GM21528 (cell line): ENCODE measurements around the gene MLN.
A peak's percentile ranks its signal among the peaks of the same experiment; 100 is the strongest.

Source experiments
- ATAC-seq: cut with Tn5 transposase; IDR thresholded peaks from one replicate; pipeline ENCODE4 v1.9.1; 2021; ENCODE audit warnings: mild to moderate bottlenecking, moderate library complexity; ENCODE audit not compliant: unreplicated experiment, low FRiP score

The MLN gene

DNA sequence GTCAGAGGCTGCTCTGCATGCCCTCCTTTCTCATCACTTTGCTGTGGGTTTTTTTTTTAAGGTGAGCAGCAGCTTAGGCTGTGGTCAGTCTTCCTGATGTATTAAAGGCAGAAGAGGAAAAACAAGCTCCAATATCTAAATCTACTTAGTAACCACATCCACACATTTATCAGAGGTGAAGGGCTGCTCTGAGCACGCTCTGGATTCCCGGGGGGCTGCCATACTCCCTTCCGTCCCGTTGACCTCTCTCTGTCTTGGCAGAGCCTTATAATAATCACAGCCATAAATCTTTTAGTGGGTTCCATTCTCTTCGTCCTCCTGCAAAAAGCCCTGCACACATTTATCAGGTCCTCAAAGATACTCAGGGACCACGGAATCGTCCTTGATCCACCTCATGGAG, 12.2 kb downstream of the MLN start:
- no peak for ATAC-seq

DNA sequence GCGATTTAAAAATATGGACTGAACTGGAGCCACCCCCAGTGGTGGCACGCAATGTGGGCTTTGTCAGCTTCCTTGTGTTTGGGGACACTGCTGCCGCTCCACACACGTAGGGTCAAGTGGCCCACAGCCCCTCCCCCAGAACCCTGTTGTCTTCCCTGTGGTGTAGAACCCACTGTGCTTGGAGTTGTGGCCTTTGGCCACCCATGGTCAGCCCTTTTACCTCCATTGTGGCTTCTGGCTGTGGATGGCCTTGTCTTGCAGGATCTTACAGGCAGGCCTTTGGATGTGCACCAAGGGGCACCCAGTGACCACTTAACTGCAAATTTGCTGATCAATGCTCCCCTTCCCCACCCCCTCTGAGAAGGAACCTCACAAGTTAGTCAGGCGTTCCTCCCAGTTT, 12.9 kb downstream of the MLN start:
- no peak for ATAC-seq

DNA sequence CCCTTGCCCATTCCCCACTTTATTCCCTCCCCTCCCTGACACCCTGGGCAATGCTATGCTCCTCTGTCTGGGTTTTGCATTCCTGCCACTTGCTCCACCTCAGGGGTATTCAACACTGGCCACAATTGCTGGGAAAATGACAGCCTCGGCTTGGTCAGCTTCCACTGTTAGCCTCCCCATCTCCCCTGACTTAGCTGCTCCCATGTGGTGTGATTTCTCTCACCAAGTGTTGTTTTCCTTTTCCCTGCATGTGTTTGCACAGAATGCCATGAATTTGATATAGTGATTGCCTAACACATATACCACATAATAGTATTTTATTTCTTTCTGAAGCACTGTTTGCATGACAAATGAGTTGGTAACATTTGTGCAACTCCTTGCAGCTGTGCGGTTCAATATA, 13.4 kb downstream of the MLN start:
- ATAC-seq = no peak

DNA sequence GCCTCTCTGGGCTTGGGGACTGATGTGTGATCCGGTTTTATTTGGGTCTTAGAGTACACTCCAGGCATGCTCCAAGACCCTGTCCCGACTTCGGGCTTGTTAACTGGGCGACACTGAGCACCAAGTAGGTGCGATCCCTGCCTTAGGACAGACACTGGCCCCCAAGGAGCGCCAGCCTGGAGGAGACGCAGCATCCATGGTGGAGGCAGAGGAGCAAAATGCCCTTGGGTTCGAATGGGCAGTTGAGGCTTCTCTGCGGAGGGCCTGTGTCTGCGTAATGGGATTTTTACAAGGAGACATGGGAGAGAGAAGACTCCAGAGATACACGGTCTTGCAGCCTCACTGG, 14.3 kb downstream of the MLN start:
- ATAC-seq = no peak

DNA sequence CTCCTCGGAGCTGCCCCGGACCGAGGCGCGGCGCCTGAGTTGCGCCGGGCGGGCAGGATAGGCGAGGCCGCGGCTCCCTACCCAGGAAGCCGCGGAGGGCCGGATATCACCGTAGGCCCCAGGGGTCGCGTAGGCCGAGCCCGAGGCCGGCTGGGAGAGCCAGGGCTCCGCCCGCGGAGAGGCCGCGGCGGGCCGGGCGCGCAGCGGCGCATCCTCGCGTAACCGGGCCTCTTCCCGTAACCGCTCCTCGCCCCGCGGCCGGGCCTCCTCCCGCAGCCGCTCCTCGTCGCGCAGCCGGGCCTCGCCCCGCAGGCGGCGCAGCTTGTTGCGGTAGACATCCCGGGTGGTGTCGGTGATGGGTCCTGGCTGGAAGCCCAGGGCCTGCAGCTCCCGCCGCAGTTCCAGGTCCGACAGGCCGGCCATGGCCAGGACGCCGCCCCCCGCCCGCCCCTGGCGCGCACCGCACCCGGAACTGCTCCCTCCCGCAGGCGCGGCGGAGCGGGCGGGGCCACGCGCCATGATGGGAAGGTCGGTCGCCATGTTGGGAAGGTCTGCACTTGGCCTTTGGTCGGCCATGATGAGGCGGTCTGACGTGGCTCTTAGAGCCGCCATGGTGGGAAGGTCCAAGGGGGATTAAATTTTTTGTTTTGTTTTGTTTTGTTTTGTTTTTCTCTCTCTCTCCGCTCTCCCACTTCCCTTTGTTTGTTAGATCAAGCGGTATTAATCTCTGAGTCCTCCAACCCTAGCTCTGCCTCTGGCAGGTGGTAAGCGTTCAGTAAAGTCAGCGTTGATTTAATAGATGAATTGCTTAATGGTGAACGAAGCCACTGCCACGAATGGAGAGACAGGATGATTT, 14.9 kb downstream of the MLN start, which contains the start of gene LEMD2:
Gene LEMD2, minus strand, starts transcription at position 437 of the 856 bp plus-strand sequence. Its CDS starts 14 bp downstream, at position 423.
- peak; percentile 81 for ATAC-seq

DNA sequence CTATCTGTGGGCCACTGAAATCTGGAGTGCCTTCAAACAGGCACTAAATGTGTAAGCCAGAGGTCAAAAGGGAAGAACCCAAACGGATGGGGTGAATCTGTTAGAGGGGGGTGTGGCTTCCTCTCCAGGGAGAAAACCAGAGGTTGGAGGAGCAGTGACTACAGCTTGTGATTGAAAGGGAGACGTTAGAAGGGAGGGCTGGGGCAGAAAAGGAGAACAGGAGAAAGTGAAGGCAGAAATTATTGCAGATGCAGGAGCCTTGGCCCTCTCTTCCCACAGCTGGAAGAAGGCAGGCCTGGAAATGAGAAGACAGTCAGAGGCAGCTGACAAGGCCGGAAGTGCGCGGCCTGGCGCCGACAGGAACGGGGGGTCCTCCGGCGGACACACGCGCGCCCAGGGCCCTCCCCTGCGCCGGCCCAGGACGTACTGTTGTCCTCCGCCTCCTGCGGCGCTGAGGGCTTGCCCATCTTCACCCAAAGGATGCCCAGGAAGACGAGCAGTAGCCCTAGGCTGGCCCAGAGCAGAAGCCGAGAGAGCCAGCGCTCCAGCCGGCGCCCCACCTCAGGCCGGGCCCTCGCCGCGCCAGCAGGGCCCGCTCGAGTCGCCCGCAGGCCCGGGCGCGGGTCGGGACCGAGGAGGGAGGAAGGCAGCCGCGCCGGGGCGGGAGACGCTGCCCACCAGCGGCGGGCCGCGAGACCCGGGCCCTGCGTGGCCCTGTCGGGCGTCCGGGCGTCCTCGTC, 15.7 kb downstream of the MLN start:
- ATAC-seq = peak; percentile 41

DNA sequence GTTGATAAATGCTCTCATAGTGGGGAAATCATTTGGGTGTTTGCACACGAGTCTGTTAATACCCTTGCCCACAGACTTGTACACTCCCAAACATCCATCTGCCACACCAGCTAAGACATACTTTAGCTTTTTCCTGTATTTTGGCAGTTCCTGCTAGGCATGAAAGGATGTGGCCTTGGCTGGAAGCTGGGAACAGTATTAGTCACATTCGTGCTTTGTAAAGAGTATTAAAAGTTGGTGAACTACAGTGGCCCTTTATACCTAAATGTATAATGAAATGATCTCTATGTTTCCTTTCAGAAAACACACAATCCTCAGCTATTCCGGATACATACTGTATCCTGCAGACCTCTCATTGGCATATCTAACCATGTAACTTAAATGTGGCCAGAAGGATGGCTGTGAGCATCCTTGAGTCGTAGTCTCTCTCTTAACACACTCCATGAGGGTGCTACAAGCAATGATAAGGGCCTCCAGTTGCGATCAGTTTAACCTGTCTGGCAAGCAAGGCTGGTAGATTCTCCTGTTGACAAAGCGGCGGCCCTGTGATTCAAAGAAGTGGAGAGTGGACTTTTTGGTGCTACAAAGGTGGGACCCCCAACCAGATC, 16.4 kb downstream of the MLN start:
- ATAC-seq = no peak

DNA sequence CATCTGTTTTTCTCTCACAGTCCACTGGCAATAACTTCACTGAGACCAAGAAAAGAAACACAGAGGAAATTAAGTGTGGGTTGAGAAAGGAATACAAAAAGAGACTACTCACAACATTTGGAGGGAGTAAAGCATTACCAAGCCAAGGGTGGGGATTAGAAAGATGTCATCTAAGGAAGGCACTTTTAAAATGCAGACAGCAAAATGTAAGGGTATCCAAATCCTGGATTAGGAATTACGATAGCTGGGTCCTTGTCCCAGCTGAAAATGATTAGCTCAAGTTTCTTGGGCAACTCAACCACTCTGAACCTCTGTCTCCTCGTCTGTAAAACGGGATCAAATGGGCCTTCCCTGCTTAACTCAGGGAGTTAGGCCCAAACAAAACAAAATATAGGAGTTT, 17.1 kb downstream of the MLN start:
- no peak for ATAC-seq

DNA sequence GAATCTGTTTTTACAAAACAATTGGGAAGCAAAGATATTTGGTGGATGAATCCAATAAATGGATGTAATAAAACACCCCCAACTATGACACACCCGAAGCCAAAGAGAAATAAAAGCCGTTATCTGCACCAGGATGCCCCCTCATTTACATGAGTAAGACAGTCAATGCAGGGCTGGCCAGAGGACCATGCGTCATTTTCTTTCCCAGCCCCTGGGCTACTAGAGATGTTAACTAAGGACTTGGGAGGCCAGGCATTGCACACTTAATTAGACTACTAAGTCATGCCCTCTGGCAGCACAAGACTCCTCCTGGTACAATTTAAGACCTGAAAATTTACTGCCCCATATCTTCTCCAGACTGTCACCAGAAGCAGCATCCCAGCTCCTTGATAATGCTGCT, 18.0 kb downstream of the MLN start:
- ATAC-seq = no peak

DNA sequence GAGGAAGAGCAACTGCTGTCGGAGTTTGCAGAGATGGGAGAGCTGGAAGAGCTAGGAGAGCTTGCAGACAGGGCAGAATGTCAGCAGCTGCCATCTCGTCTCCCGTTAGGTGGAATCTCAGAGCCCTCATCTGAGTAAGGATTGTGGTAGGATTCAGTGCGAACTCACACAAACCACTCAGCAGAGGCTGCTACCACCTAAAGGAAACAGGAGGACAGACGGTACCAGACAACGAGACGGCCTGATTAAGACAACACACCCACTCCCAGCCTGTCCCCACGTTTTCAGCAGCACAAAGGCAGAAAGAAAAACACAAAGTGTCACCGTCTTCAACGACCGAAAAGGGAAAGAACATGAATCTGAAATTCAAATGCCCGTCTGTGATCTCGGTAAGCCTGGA, 19.0 kb downstream of the MLN start:
- ATAC-seq = no peak

DNA sequence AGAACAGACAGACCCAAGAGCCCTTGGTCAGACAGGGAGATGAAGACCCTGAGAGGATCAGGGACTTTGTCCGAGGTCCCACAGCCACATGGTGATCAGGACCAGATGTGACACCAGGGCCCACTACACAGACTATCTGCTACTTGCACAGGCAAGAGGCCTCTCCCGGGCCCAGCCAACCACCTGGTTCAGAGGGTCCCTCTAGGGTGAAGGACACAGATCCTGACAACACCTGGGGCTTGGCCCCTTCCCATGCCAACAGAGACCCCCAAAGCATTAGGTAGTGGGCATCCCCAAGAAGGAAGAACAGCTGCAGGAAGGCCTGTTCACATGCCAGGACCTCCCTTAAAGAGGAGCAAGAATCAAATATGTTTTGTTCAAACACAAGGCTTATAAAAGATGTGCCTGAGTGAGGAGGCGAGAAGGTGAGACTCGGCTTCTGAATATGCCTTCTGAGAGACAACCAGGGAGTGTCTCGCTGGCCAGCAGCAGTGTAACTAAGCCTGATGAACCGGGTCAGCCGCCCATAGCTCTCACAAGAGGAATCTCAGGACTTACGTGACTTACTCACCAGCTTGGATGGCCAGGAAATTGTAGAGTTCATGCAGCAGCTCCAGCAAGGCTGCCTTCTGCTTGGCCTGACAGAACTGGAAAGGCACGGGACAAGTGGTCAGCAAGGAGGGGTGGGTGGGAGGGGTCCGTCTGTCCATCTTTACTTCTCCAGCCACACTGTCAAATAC, 19.9 kb downstream of the MLN start:
- ATAC-seq = no peak

DNA sequence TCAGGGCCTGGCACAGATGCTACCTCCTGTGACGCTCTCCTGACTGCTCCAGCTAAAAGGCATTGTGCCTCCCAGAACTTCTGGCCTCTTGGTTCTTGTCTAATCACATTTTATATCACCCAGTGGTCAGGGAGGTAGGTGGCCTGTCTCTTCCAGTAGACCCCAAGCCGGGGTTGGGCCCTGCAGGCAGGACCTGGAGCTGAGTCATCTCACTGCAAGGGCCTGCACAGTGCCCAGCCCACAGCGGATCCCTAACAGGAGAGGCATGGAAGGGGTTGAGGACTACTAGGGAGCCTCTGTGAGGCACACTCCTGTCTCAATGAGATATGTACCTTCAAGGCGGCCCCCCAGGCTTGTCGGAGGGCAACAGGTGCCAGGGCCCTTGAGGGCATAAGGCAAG, 21.2 kb downstream of the MLN start:
- no peak for ATAC-seq

DNA sequence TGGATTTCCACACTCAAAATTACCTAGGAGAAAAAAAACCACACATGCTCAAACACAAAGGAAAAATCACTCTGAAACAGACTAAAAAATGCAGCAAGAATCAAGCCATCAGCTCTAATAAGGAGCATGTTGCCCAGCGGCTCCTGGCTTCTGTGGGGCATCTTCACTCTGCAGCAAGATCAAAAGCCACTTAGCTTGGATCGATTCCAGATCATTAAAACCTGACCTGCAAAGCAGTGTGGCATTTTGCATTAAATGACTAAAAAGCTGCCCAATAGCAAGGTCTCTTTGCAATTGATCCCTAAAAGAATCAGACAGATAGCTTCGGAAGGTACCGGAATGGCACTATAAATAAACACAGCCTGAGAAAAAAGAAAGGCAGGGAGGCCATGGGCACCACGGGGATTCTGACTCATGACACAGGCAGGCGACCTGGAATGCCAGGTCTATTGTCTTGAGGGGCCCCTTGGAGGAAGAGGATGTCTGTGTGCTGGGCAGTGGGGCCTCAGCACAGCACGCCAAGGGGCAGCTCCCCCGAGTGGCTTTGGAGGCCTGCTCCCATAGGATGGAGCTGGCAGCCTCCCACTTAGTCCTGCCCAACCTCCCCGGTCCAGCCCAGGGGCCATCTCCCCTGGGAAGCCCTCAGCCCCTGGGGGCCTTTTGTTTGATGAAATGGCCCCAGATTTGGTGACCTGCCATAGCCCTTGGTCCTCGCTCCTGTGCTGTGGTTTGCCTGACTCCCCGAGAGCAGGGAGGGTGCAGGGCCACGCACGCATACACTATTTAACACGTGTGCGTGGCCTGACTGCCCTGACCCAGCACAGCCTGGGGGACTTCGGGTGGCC, 22.4 kb downstream of the MLN start:
- no peak for ATAC-seq

DNA sequence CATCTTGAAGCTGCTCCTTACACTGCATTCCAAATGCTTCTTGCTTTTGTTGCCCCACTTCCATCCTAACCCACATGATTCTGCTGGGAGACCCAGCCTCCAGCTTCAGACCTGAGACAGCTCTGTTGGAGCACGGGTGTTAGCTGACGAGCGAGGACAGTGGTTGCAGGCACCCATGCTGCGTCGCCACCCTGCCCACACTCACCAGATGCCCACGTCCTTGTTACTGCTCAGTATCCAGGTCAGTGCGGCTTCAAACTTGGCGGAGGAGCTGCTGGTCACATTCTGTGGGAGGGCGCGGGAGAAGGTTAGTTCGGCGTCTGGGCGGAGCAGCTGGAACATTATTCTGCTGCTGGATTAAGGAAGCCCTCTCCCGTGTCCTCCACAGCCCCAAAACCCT, 23.9 kb downstream of the MLN start:
- ATAC-seq = no peak

DNA sequence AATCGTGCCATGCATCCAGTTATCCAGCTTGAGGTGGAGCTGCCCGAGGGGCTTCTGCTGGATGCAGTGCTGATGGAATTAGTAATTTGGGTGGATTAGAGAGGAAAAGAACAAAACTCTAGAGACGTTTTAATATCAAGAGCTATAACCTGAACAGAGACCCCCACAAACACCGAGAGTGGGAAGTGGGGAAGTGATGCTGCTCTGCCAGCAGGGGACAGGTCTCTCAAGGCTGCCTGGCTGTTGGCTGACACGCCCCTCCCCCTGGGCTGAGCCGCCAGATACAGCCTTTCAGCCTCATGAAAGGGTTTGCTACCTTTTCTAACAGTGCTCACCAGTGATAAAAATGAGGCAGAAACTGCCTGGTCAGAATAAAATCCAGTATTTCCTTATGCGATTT, 24.5 kb downstream of the MLN start:
- no peak for ATAC-seq

DNA sequence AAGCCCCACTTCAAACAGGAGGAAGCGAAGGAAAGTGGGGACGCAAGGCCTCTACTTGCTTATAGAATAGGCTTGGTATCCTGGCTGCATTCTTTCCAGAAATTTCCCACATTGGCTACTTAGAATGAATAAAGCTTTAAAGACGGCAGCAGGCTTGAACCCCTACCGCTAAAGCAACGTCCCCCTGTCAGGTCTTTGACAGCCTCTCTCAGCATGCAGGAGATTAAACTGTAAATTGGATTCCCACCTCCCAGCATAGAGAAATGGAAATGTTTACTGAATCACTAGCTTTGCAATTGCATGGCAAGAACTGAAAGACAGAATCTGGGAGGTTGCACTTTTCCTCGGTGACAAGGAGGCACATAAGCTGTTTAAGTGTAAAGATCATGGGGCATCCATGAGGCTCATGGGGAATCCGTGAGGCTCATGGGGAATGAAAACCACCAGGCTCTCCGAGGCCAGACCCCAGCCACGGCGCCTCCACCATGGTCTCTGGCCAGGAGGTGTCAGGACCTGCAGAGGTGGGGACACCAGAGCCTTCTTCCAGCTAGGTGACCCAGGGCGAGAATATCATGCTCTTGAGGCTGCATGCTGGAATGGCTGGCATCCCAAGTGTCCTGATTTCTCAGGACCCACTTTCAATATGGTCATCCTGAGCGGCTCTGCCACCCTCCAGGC, 25.2 kb downstream of the MLN start:
- ATAC-seq = no peak

DNA sequence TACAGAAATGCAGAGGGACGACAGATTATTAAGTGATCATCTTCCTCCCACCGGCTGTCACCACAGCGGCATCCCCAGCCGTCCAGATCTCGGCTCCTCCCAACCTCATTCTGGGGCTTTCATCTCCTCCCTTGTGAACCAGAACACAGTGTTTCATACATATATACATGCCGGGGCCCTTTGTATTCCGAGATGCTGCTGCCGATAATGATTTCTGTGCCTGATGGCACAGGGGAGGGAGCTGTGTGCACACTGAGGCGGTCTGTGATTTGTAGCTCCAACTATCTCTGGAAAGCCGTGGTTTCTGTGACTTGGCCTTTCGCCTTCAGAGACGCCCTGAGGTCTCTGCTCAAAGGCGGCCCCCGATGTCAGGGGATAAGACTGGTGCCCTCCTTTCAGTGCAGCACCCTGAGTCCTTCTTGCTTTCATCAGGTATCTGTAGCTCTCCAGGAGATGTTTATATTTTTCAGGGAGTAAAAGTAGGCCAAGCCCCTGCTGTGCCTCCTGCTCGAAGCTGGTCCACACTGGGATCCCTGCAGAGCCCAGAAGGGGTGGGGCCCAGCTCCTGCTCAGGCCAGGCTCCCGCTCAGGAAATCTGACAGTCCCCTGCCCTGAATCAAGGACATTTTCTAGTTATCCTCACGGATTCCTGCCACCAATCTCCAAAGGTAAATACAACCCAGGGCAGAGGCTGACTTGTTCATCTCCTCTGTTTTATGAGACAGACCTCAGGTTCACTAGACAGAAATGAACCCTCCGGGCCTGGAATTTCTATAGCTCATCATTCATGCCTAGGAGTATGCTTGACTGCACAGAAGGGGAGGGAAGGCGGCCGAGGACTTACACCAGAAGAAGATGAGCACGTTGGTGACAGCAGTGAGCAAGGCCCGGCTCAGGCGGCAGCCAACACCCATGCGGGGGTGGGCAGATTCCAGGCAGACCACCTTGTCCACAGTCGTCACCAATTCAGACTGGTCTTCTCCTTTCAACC, 26.1 kb downstream of the MLN start:
- ATAC-seq = no peak

DNA sequence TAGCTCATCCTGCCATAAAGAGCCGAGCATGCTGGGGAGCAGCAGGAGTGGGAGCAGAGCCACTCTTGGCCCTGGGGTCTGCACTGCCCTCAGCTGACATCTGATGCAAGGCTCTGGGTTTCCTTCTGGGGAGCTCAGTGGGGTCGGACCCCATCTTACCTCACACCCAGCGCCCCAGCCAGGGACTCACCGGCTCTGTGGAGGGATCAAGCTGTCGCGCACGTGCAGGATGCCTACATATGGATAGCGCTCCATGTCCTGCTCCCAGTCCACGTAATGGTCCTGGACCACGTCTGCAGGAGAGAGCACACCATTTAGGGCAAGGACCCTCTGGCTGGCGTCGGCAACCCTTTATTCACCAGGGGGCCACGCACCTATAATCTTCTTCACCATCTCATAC, 27.0 kb downstream of the MLN start:
- no peak for ATAC-seq
